Right lung (tissue), 10 donors: Measurements from ENCODE around the gene CD82. TPM values are rescaled to one million over a fixed set of nuclear protein-coding genes. Genes with fewer than 3 reads are reported as not detected.

Experiments
- DNase-seq, 2 donors: peaks; one replicate each; pipeline ENCODE4 v3.0.0-alpha.2; 2013
- long read RNA-seq, 8 donors: transcript quantifications; one replicate each; lab custom pipeline, GENCODE V29; 2026
- polyA plus RNA-seq, 5 donors: library from polyadenylated mRNA; unstranded; fragments of 120-200 nt; gene quantifications; one replicate each; pipeline versions ENCODE4 v1.2.1 to v1.2.3, GENCODE V29; 2013; ENCODE audit warnings: inconsistent platforms in 1 of 5, low replicate concordance in 1 of 5; ENCODE audit not compliant: insufficient read length in 5 of 5, insufficient read depth in 1 of 5

The CD82 gene
- 100 to 1,000 TPM in 1 of 5 donors, 10 to 100 TPM in 4; 36.7 to 106 (median 48.2) TPM for polyA plus RNA-seq
- long read RNA-seq, donor 1, transcript CD82-201 (10 exons, 2,289 nt): major isoform, 20 of 20 reads
- long read RNA-seq, donor 1, partial matches to known transcripts: 0 of 20 reads
- long read RNA-seq, donor 1, other reads (novel, unspliced or antisense): 0 of 20 reads
- long read RNA-seq, donor 2, transcript CD82-201 (10 exons, 2,289 nt): major isoform, 19 of 40 reads
- long read RNA-seq, donor 2, partial matches to known transcripts: 21 of 40 reads
- long read RNA-seq, donor 2, other reads (novel, unspliced or antisense): 0 of 40 reads
- long read RNA-seq, donor 3, transcript CD82-201 (10 exons, 2,289 nt): major isoform, 12 of 52 reads
- long read RNA-seq, donor 3, partial matches to known transcripts: 33 of 52 reads
- long read RNA-seq, donor 3, other reads (novel, unspliced or antisense): 7 of 52 reads
- long read RNA-seq, donor 4, transcript CD82-201 (10 exons, 2,289 nt): major isoform, 14 of 14 reads
- long read RNA-seq, donor 4, partial matches to known transcripts: 0 of 14 reads
- long read RNA-seq, donor 4, other reads (novel, unspliced or antisense): 0 of 14 reads
- long read RNA-seq, donor 5, transcript CD82-201 (10 exons, 2,289 nt): major isoform, 18 of 18 reads
- long read RNA-seq, donor 5, partial matches to known transcripts: 0 of 18 reads
- long read RNA-seq, donor 5, other reads (novel, unspliced or antisense): 0 of 18 reads
- long read RNA-seq, donor 6, transcript CD82-201 (10 exons, 2,289 nt): major isoform, 48 of 75 reads
- long read RNA-seq, donor 6, partial matches to known transcripts: 27 of 75 reads
- long read RNA-seq, donor 6, other reads (novel, unspliced or antisense): 0 of 75 reads
- long read RNA-seq, donor 7, transcript CD82-201 (10 exons, 2,289 nt): major isoform, 26 of 26 reads
- long read RNA-seq, donor 7, partial matches to known transcripts: 0 of 26 reads
- long read RNA-seq, donor 7, other reads (novel, unspliced or antisense): 0 of 26 reads
- long read RNA-seq, donor 8, transcript CD82-201 (10 exons, 2,289 nt): major isoform, 13 of 13 reads
- long read RNA-seq, donor 8, partial matches to known transcripts: 0 of 13 reads
- long read RNA-seq, donor 8, other reads (novel, unspliced or antisense): 0 of 13 reads

GRCh38 chr11:44565211-44565952, at the start of gene CD82:
TSS of gene CD82 (plus strand) at chr11:44565663. CDS start at chr11:44594663, 29,000 bp downstream.
- DNase-seq: peak; percentile 99

- DNase-seq: no peak
Measured at GRCh38 chr11:44516688-44517507, 48.6 kb upstream of the CD82 start.

- no peak for DNase-seq
Measured at GRCh38 chr11:44517541-44517940, 47.9 kb upstream of the CD82 start.

- no peak for DNase-seq
Measured at GRCh38 chr11:44518968-44519550, 46.4 kb upstream of the CD82 start.

- peak; percentile 81 to 83 for DNase-seq
Measured at GRCh38 chr11:44519989-44520737, 45.3 kb upstream of the CD82 start.

GRCh38 chr11:44521148-44521547, 44.3 kb upstream of the CD82 start:
- DNase-seq: no peak

- DNase-seq: no peak
Measured at GRCh38 chr11:44522294-44522693, 43.2 kb upstream of the CD82 start.

- no peak for DNase-seq
Measured at GRCh38 chr11:44524346-44524745, 41.1 kb upstream of the CD82 start.

GRCh38 chr11:44524751-44525201, 40.7 kb upstream of the CD82 start:
- no peak for DNase-seq

- DNase-seq: no peak
Measured at GRCh38 chr11:44525473-44526252, 39.8 kb upstream of the CD82 start.

GRCh38 chr11:44526438-44526837, 39.0 kb upstream of the CD82 start:
- no peak for DNase-seq

- DNase-seq: peak; percentile 31 to 48
Measured at GRCh38 chr11:44527476-44527875, 38.0 kb upstream of the CD82 start.

GRCh38 chr11:44528103-44528502, 37.4 kb upstream of the CD82 start:
- no peak for DNase-seq

- DNase-seq: no peak
Measured at GRCh38 chr11:44528581-44528980, 36.9 kb upstream of the CD82 start.

GRCh38 chr11:44529895-44530412, 35.5 kb upstream of the CD82 start:
- DNase-seq: no peak

GRCh38 chr11:44530413-44531115, 34.9 kb upstream of the CD82 start:
- no peak for DNase-seq

- DNase-seq: no peak
Measured at GRCh38 chr11:44531116-44531504, 34.4 kb upstream of the CD82 start.
